HG03442 (cell line): ENCODE data around the gene RNU1-3.
A peak's percentile ranks its signal among the peaks of the same experiment; 100 is the strongest.
"Not testable (repeated sequence)": the region's sequence is repeated elsewhere in the genome, so short reads cannot be mapped to it uniquely, and the experiment has no call there.

Experiments used
- ATAC-seq: cut with Tn5 transposase; IDR thresholded peaks from one replicate; pipeline ENCODE4 v1.9.1; 2021; ENCODE audit warnings: mild to moderate bottlenecking, moderate library complexity; ENCODE audit not compliant: unreplicated experiment

Gene RNU1-3

DNA sequence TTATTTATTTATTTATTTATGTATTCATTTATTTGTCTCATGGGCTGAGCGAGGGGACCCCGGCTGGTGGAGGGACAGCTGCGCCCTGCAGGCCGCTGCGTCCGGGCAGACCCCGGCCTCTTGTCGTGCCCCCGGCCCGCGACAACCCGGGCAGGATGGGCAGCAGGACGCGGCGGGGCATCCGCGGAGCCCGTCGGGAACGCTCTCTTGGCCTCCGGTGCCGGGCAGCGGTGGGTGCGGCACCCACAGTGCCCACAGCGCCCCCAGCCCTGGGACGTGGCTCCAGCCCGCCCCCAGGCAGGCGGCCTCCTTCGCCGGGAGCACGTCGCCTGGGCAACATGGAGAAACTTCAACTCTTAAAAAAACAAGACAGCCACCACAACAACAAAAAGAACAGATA, 8.5 kb downstream of the RNU1-3 start:
- not testable (repeated sequence) for ATAC-seq

- ATAC-seq = not testable (repeated sequence)
Measured at GRCh38 chr1:16656981-16657683, 9.6 kb downstream of the RNU1-3 start.

DNA sequence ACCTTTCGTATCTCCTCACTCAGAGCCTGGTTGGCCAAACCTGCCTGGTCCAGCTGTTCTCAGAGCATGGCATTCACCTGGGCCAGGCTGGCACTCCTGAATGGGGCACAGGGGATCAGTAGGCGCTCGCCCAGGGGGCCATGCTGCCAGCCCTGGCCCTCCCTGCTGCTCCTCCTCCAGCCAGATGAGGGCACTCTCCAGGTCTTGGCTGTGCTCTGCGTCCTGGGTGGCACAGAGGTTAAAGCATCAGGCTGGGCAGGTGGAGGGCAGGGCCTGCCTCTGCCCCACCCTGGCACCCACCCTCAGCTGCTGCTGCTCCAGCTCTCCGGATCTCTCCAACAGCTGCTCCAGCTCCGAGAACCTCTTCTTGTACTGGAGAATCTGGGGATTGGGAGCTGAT, 10.2 kb downstream of the RNU1-3 start:
- not testable (repeated sequence) for ATAC-seq

- not testable (repeated sequence) for ATAC-seq
Measured at GRCh38 chr1:16651560-16651959, 15.2 kb downstream of the RNU1-3 start.

DNA sequence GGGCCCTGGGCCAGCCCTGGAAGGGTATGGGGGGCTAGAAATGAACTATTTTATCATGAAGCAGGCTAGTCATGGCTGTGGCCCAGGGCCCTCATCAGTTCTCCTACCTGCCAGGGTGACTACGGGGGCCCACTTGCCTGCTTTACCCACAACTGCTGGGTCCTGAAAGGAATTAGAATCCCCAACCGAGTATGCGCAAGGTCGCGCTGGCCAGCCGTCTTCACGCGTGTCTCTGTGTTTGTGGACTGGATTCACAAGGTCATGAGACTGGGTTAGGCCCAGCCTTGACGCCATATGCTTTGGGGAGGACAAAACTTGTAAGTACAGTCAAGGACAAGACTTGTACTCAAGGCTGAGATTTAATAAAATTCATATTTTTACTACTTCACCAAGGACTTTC, 16.8 kb downstream of the RNU1-3 start:
- not testable (repeated sequence) for ATAC-seq

- ATAC-seq = not testable (repeated sequence)
Measured at GRCh38 chr1:16649390-16649789, 17.4 kb downstream of the RNU1-3 start.

- not testable (repeated sequence) for ATAC-seq
Measured at GRCh38 chr1:16648756-16649155, 18.0 kb downstream of the RNU1-3 start.

DNA sequence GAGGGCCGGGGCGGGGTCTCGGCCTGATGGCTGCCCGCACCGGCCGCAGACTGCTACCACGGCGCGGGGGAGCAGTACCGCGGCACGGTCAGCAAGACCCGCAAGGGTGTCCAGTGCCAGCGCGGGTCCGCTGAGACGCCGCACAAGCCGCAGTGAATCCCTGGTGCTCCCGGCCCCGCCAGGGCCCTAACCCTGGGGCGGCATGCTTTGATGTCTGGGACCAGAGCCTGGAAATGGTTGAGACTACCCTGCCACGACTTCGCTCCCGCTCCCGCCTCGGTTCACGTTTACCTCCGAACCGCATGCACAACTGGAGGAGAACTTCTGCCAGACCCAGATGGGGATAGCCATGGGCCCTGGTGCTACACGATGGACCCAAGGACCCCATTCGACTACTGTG, 18.5 kb downstream of the RNU1-3 start:
- ATAC-seq = not testable (repeated sequence)

DNA sequence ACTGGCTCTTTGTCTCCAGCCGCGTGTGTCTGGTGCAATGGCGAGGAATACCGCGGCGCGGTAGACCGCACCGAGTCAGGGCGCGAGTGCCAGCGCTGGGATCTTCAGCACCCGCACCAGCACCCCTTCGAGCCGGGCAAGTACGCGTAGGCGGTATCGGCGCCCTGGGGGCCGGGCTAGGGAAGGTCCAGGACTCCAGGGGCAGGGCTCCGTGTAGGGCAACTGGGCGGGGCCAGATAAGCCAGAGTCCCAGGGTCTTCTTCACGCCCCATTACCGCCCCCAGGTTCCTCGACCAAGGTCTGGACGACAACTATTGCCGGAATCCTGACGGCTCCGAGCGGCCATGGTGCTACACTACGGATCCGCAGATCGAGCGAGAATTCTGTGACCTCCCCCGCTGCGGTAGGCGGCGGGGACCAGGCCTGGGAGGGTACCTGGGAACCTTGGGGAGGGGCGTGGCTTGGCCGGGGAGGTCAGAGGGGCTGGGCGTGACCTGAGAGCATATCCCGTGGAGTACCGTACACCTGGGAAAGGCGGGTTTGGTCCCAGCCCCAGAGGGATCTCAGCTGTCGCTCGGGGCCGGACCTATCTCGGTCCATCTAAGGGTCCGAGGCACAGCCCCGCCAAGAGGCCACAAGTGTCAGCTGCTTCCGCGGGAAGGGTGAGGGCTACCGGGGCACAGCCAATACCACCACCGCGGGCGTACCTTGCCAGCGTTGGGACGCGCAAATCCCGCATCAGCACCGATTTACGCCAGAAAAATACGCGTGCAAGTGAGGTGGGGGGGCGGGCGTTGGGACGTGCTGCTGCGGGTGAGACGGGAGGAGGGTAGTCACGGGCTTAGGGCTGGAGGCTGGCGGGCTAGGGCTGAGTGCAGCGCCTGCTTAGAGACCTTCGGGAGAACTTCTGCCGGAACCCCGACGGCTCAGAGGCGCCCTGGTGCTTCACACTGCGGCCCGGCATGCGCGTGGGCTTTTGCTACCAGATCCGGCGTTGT, 19.3 kb downstream of the RNU1-3 start:
- ATAC-seq = not testable (repeated sequence)

DNA sequence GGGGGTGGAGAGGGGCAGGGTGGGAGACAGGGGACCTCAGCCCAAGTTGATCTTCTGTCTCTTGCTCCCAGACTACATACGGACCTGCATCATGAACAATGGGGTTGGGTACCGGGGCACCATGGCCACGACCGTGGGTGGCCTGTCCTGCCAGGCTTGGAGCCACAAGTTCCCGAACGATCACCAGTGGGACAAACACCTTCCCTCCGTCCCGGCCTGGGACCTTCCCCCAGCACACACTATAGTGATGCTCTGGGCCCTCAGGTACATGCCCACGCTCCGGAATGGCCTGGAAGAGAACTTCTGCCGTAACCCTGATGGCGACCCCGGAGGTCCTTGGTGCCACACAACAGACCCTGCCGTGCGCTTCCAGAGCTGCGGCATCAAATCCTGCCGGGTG, 20.0 kb downstream of the RNU1-3 start:
- not testable (repeated sequence) for ATAC-seq

DNA sequence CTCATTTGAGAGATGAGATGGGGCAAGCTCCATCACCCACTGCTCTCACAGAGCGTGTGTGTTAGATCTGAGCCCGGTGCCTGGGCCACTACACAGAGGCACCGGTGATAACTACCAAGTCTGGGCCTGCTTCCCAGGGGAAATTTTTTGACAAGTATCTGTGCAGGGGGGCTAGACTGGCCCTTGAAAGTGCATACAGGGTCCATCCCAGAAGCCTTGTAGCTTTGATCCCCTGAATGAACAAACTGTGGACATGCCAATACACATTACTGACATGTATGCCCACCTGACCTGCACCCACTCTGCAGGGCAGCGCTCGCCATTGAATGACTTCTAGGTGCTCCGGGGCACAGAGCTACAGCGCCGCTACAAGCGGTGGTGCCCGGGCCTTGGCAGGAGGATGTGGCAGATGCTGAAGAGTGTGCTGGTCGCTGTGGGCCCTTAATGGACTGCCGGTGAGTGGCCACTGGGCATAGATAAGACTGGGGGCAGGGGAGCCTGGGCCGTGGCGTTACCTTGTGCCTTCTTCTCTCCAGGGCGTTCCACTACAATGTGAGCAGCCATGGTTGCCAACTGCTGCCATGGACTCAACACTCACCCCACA, 20.6 kb downstream of the RNU1-3 start:
- ATAC-seq = not testable (repeated sequence)

DNA sequence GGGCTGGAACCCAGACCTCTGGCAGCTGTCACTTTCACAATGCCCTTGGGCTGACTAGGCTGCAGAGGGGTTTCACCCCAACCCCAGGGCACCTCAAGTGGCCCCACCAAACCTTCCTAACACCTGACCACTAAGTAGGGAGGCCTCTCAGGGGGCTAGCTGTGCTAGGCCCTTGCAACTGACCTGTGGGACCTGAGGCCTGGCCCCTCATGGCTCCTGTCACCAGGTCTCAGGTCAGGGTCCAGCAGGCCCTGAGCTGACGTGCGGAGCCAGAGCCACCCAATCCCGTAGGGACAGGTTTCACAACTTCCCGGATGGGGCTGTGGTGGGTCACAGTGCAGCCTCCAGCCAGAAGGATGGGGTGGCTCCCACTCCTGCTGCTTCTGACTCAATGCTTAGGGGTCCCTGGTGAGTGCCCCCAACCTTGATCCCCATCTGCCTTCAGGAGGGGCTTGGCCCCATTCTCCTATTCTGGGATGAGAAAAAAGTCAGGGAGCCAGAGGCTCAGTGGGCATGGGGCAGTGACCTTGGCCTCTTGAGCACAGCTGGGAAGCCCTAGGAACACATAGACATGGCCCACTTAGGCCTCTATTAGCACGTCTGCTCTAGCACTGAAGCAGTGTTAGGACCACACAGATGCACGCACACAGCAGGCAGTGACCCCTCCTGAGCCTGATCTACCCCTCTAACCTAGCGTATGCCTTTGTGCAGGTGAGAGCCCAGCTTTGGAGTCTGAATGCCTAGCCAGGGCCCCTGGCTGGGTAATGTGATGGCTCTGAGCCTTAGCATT, 21.3 kb downstream of the RNU1-3 start:
- peak; percentile 1 for ATAC-seq

- peak; percentile 76 for ATAC-seq
Measured at GRCh38 chr1:16644482-16645270, 22.1 kb downstream of the RNU1-3 start.

DNA sequence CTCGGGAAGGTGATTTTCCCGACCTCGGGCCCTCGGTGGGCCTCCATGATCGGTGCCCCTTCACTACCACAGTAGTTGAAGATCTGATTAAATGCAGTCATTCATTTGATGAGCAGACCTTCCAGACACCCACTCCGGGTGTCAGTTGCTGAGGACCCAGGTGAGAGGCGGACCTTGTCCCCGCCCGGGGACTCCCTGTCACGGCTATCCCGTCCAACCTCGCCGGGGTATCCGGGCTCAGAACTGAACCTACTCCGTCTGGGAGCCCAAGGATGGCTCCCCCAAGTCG, 22.6 kb downstream of the RNU1-3 start:
- ATAC-seq = no peak

DNA sequence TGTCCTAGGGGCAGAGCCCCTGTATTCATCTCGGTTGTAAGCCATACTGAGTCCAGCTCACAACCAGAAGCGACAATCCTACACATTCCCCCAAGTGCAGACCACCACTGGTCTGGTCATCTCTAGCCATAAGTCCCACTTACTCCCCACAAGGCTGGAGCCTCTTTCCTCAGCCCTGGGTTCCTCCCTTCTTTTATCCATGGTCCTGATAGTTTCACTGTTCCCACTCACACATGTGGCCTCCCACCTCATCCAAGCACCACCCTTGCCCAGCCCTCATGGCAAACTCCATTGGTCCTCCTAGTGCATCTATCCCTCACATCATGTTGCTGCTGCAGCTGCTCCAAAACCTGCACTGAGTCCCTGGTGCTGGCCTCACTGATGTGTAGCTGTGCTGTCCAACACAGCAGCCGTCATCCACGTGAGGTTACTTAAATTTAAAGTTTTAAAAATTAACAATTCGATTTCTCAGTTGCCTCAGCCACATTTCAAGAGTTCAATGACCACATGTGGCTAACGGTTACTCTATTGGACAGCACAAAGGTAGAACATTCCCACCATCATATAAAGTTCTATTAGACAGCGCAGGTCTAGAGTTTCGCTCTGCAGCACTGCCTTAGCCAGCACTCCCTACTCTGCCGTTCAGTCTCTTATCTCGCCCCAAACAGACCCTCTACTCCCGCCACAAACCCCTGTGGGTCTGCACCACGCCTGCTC, 23.1 kb downstream of the RNU1-3 start:
- not testable (repeated sequence) for ATAC-seq

DNA sequence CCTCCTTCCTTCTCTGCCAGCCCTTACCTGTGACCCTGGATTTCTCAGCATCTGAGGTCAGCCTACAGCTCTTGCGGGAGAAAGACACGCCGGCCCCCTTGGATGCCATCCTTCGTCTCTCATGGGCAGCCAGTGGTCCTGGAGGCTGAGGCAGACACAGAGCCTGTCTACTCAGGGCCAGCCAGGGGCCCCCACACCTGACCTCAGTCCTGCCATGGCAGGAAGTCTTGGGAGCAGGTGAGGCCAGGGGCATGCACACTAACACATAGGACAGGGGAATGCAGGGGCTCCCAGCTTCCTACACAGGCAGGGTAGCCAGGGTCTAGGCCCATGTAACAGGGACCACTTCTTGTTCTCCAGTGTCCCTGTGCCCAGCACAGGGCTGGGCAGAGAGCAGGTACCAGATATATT, 23.7 kb downstream of the RNU1-3 start:
- ATAC-seq = not testable (repeated sequence)

- ATAC-seq = not testable (repeated sequence)
Measured at GRCh38 chr1:16642025-16642966, 24.5 kb downstream of the RNU1-3 start.
